H1 (cell line): ENCODE results near the gene LNX2. TPM values are rescaled to one million over a fixed set of nuclear protein-coding genes. Genes with fewer than 3 reads are reported as not detected.

Source experiments
- CTCF ChIA-PET: fragments of 300-600 bp; sonication (Branson Sonifier 250); formaldehyde crosslinking; loops from one replicate; lab custom pipeline; 2021; ENCODE audit not compliant: partially characterized antibody; lab: Charles Lee
- POLR2A ChIA-PET: fragments of 300-600 bp; sonication (Branson Sonifier 250); formaldehyde crosslinking; loops from one replicate; lab custom pipeline; 2021; ENCODE audit warnings: inconsistent platforms; ENCODE audit not compliant: partially characterized antibody; lab: Charles Lee
- DNase-seq, 2 experiments: peaks; one replicate each; pipeline versions ENCODE4 v3.0.0 to v3.0.0-alpha.2; 2010 to 2022; ENCODE audit warnings: low spot score in 2 of 2, low read depth in 1 of 2, mixed read lengths in 1 of 2
- FAIRE-seq: peaks from 2 replicates; lab custom pipeline; 2011; peaks lifted over from hg19 to GRCh38; lab: Jason Lieb, UNC
- H2AFZ ChIP-seq: 2 replicates; pipeline ENCODE4 v1.8.1; 2012; ENCODE audit warnings: low read length, inconsistent platforms
- H2AK5ac ChIP-seq: 2 replicates; pipeline ENCODE4 v1.6.1; 2013; ENCODE audit warnings: low read depth, low read length
- H2BK120ac ChIP-seq: replicated peaks from 2 replicates; pipeline ENCODE3; 2013; ENCODE audit warnings: low read depth, low read length, inconsistent platforms
- H2BK12ac ChIP-seq: 2 replicates; pipeline ENCODE4 v1.6.1; 2013; ENCODE audit warnings: low read depth, low read length
- H2BK15ac ChIP-seq: 2 replicates; pipeline ENCODE4 v1.6.1; 2013; ENCODE audit warnings: low read length
- H2BK20ac ChIP-seq: 2 replicates; pipeline ENCODE4 v1.6.1; 2013; ENCODE audit warnings: low read length
- H2BK5ac ChIP-seq: 2 replicates; pipeline ENCODE4 v1.6.1; 2013; ENCODE audit warnings: low read depth, low read length
- H3K14ac ChIP-seq: 2 replicates; pipeline ENCODE4 v1.6.1; 2013; ENCODE audit warnings: inconsistent platforms; ENCODE audit not compliant: insufficient read length
- H3K18ac ChIP-seq: 2 replicates; pipeline ENCODE4 v1.6.1; 2013; ENCODE audit warnings: low read length; ENCODE audit errors: extremely low read depth
- H3K23ac ChIP-seq: 2 replicates; pipeline ENCODE4 v1.6.1; 2013; ENCODE audit warnings: inconsistent platforms; ENCODE audit not compliant: insufficient read length
- H3K23me2 ChIP-seq: 2 replicates; pipeline ENCODE4 v1.6.1; 2013; ENCODE audit warnings: low read depth, low read length
- H3K27ac ChIP-seq: 2 replicates; pipeline ENCODE4 v1.6.1; 2011; ENCODE audit warnings: low read depth, low read length, inconsistent platforms
- H3K27me3 ChIP-seq, 4 experiments: replicated peaks in 1 of 4; 1 replicate in 1 of 4; 2 replicates in 3 of 4; pipeline versions ENCODE4 v1.6.1 to v1.8.1; 2011 to 2013; ENCODE audit warnings: low read length in 3 of 4, mild to moderate bottlenecking in 3 of 4, inconsistent platforms in 2 of 4, mixed read lengths in 2 of 4, moderate library complexity in 1 of 4; ENCODE audit not compliant: control insufficient read depth in 3 of 4, insufficient read depth in 3 of 4; ENCODE audit errors: extremely low read depth in 1 of 4
- H3K36me3 ChIP-seq, 4 experiments: 2 replicates each; pipeline versions ENCODE4 v1.6.1 to v1.8.1; 2011 to 2013; ENCODE audit warnings: mild to moderate bottlenecking in 4 of 4, low read length in 3 of 4, moderate library complexity in 2 of 4, control low read depth in 1 of 4, inconsistent platforms in 1 of 4; ENCODE audit not compliant: insufficient read depth in 4 of 4, control insufficient read depth in 2 of 4
- H3K4ac ChIP-seq: replicated peaks from 2 replicates; pipeline ENCODE3; 2013; ENCODE audit warnings: low read length, low read depth, mixed read lengths, inconsistent platforms; ENCODE audit not compliant: insufficient read length
- H3K4me1 ChIP-seq, 4 experiments: replicated peaks in 1 of 4; 1 replicate in 1 of 4; 2 replicates in 3 of 4; pipeline versions ENCODE4 v1.6.1 to v1.8.1; 2011 to 2013; ENCODE audit warnings: low read length in 3 of 4, inconsistent platforms in 2 of 4, mixed read lengths in 1 of 4; ENCODE audit not compliant: insufficient read depth in 4 of 4, control insufficient read depth in 3 of 4
- H3K4me2 ChIP-seq, 2 experiments: 2 replicates each; pipeline versions ENCODE4 v1.6.1 to v1.8.1; 2011 to 2013; ENCODE audit warnings: low read depth in 2 of 2, low read length in 2 of 2, control low read depth in 1 of 2, inconsistent platforms in 1 of 2, mild to moderate bottlenecking in 1 of 2; ENCODE audit not compliant: insufficient read depth in 1 of 2
- H3K4me3 ChIP-seq, 4 experiments: fragments of 200-600, 300-600 bp in 1 of 4; sonication (generic), shearing (Covaris generic), sonication (Bioruptor Twin) in 1 of 4; 2 replicates each; pipeline versions ENCODE4 v1.5.1 to v1.8.1; 2011 to 2016; ENCODE audit warnings: low read length in 4 of 4, low read depth in 3 of 4, control low read depth in 2 of 4, inconsistent platforms in 2 of 4, mild to moderate bottlenecking in 2 of 4, mixed read lengths in 1 of 4, moderate library complexity in 1 of 4; ENCODE audit not compliant: insufficient read depth in 2 of 4; ENCODE audit errors: extremely low read depth in 1 of 4
- H3K56ac ChIP-seq: replicated peaks from 2 replicates; pipeline ENCODE3; 2013; ENCODE audit warnings: low read depth, mild to moderate bottlenecking, mixed read lengths, low read length, inconsistent platforms; ENCODE audit not compliant: insufficient read length
- H3K79me1 ChIP-seq: 2 replicates; pipeline ENCODE4 v1.6.1; 2013; ENCODE audit warnings: low read depth, low read length, control low read depth
- H3K79me2 ChIP-seq, 2 experiments: 2 replicates each; pipeline versions ENCODE4 v1.6.1 to v1.8.1; 2012 to 2013; ENCODE audit warnings: low read length in 2 of 2, mild to moderate bottlenecking in 2 of 2, inconsistent platforms in 1 of 2; ENCODE audit not compliant: insufficient read depth in 2 of 2, control insufficient read depth in 1 of 2
- H3K9ac ChIP-seq, 4 experiments: replicated peaks in 1 of 4; 1 replicate in 1 of 4; 2 replicates in 3 of 4; pipeline versions ENCODE4 v1.6.1 to v1.8.1; 2011 to 2013; ENCODE audit warnings: low read depth in 3 of 4, low read length in 3 of 4, control low read depth in 2 of 4, mild to moderate bottlenecking in 2 of 4, moderate library complexity in 2 of 4, inconsistent platforms in 1 of 4; ENCODE audit errors: extremely low read depth in 1 of 4
- H3K9me3 ChIP-seq, 2 experiments: 2 replicates each; pipeline versions ENCODE4 v1.6.1 to v1.8.1; 2012 to 2013; ENCODE audit warnings: mild to moderate bottlenecking in 2 of 2, moderate library complexity in 2 of 2, control low read depth in 1 of 2, inconsistent platforms in 1 of 2, low read depth in 1 of 2, low read length in 1 of 2, mixed read lengths in 1 of 2; ENCODE audit not compliant: insufficient read depth in 2 of 2
- H4K20me1 ChIP-seq, 2 experiments: replicated peaks in 1 of 2; 2 replicates each; pipeline versions ENCODE3 to v1.8.1; 2011 to 2013; ENCODE audit warnings: inconsistent platforms in 2 of 2, low read length in 2 of 2, mild to moderate bottlenecking in 1 of 2; ENCODE audit not compliant: insufficient read depth in 2 of 2, control insufficient read depth in 1 of 2
- H4K5ac ChIP-seq: 2 replicates; pipeline ENCODE4 v1.6.1; 2013; ENCODE audit warnings: low read length, low read depth, mixed read lengths, inconsistent platforms; ENCODE audit not compliant: insufficient read length
- H4K8ac ChIP-seq: 2 replicates; pipeline ENCODE4 v1.8.0; 2013; ENCODE audit warnings: mild to moderate bottlenecking, moderate library complexity, low read length, inconsistent platforms; ENCODE audit not compliant: insufficient read depth; ENCODE audit errors: extremely low read depth
- H4K91ac ChIP-seq: replicated peaks from 2 replicates; pipeline ENCODE3; 2013; ENCODE audit warnings: low read length, mixed read lengths, inconsistent platforms; ENCODE audit not compliant: insufficient read length
- KDM5A ChIP-seq: fragments of 200-600 bp; IDR thresholded peaks from 2 replicates; pipeline ENCODE4 v1.7.1; 2012; ENCODE audit warnings: mild to moderate bottlenecking, low read length, inconsistent platforms, mixed read lengths
- WGBS, 2 experiments: shearing (Covaris generic) in 1 of 2; methylation state at CpG; one replicate each; pipeline versions ENCODE4 v1.1.6 to v1.1.7; 2013 to 2015; ENCODE audit warnings: low lambda C conversion rate in 2 of 2, mixed read lengths in 2 of 2, inconsistent platforms in 1 of 2, low coverage in 1 of 2, missing lambda C conversion rate in 1 of 2; ENCODE audit not compliant: insufficient replicate concordance in 2 of 2, insufficient coverage in 1 of 2, insufficient read length in 1 of 2; ENCODE audit errors: extremely low coverage in 1 of 2, missing lambda C conversion rate in 1 of 2; 5-methylcytosine and 5-hydroxymethylcytosine counted together
- polyA plus RNA-seq, 7 experiments: library from polyadenylated mRNA; depleted of rRNA in 3 of 7; stranded (reverse) in 5 of 7; unstranded in 2 of 7; fragments of >200 nt in 5 of 7; fragments of 200-250 nt in 2 of 7; gene quantifications; 1 replicate in 5 of 7; 2 replicates in 1 of 7; 4 replicates in 1 of 7; pipeline versions ENCODE4 v1.2.1 to v1.2.3, GENCODE V29; 2011 to 2013; ENCODE audit warnings: missing spikeins in 2 of 7, mixed read lengths in 2 of 7
- total RNA-seq: library from RNA; stranded (reverse); fragmentation: NEBNext Ultra II Directional; extraction: Animal tissue kit (Norgen Biotek cat#: 25700); gene quantifications from 2 replicates; pipeline ENCODE4 v1.2.1, GENCODE V29; 2021

The LNX2 gene
- total and polyA plus RNA-seq, 2 of the 8 experiments (the other 6 are each of a cell fraction or from before 2014, with no cell fraction given): 6.4 to 13.9 TPM

DNA sequence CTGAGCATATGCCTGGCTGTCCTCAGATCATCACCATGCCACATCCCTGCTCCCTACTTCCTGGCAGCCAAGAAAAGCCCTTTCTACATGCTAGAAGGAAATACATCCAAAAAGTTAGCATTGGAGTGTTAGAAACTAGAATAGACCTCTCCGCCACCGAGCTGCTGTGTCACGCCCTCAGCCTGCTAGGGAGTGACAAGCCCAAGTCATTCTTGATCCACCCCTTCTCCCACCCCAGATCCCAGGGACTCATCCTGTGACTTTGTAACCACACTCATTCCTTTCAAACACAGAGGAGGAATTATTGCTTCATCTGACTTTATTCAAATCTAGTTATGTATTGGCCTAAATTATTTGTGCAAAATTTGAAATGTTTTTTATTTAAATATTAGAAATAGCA, 46.6 kb upstream of the LNX2 start:
- Histone ChIP-seq H2BK12ac (no peak overlapping the region), H3K18ac (no peak overlapping the region), H4K20me1 (peaks cover 1 to 3% of the 10 kb centered on the region in 2 experiments), H3K79me1 (no peaks in the 10 kb centered on the region), H3K56ac (no peak overlapping the region), H3K9ac (no peak overlapping the region), H2BK15ac (no peak overlapping the region), H2BK120ac (no peak overlapping the region), H2BK20ac (no peak overlapping the region), H3K4me1 (peaks cover 0 to 3% (median 0%) of the 10 kb centered on the region in 4 experiments; a peak in 2 of 7 replicates), H3K36me3 (peaks cover 0 to 4% (median 2%) of the 10 kb centered on the region in 4 experiments; a peak in 3 of 8 replicates), H3K27ac (no peak overlapping the region), H4K8ac (no peak overlapping the region), H2BK5ac (no peak overlapping the region), H2AK5ac (no peak overlapping the region), H4K91ac (no peak overlapping the region), H3K4me2 (no peak overlapping the region), H3K4ac (no peak overlapping the region), H3K79me2 (no peaks in the 10 kb centered on the region; a peak in 1 of 4 replicates), H4K5ac (no peak overlapping the region), H2AFZ (no peak overlapping the region), H3K9me3 (0 out of 4 replicates have a peak, but pooled peaks cover 0 to under 1% of the 10 kb centered on the region in 2 experiments), H3K4me3 (no peak overlapping the region), H3K27me3 (no peaks in the 10 kb centered on the region), H3K23ac (no peak overlapping the region), H3K14ac (no peak overlapping the region), H3K23me2 (no peaks in the 10 kb centered on the region)
- POLR2A ChIA-PET: no interaction called here
- FAIRE-seq (no peak), DNase-seq (no peak)
- CTCF ChIA-PET: interaction anchor here (0.8 to 11.6 kb wide), 3 partner anchors 24 to 317 kb away, joined by 3 to 112 read pairs (median 4); no protein-coding TSS in a partner anchor
- WGBS, 2 experiments: 100% methylated on average over 3 of the region's 3 CpGs; no CpG with 5 or more reads in 1 of the 2 experiments
- no peak for TF ChIP-seq KDM5A
